Muscle layer of colon (tissue), 2 donors: ENCODE data around the gene BDKRB2.

Experiments
- H3K27ac ChIP-seq: one replicate; pipeline ENCODE4 v1.7.0; 2013; ENCODE audit warnings: low read depth, mild to moderate bottlenecking, low read length, moderate library complexity
- H3K27me3 ChIP-seq, 2 donors: one replicate each; pipeline ENCODE4 v1.7.0; 2013; ENCODE audit warnings: low read length in 2 of 2, mild to moderate bottlenecking in 2 of 2; ENCODE audit not compliant: insufficient read depth in 2 of 2, control insufficient read depth in 1 of 2
- H3K36me3 ChIP-seq: one replicate; pipeline ENCODE4 v1.7.0; 2013; ENCODE audit warnings: mild to moderate bottlenecking, low read length; ENCODE audit not compliant: insufficient read depth
- H3K4me1 ChIP-seq: one replicate; pipeline ENCODE4 v1.7.0; 2013; ENCODE audit warnings: mild to moderate bottlenecking, low read length; ENCODE audit not compliant: insufficient read depth
- H3K4me3 ChIP-seq, 2 donors: one replicate each; pipeline ENCODE4 v1.7.0; 2013; ENCODE audit warnings: low read length in 2 of 2, low read depth in 1 of 2, mild to moderate bottlenecking in 1 of 2, moderate library complexity in 1 of 2
- H3K9ac ChIP-seq: one replicate; pipeline ENCODE4 v1.7.0; 2013; ENCODE audit warnings: low read length
- H3K9me3 ChIP-seq: one replicate; pipeline ENCODE4 v1.7.0; 2013; ENCODE audit warnings: mild to moderate bottlenecking, low read length
- donor health status: abdominal sarcoma.
- donor health status: Adenocarcinoma of cecum.

The BDKRB2 gene

GRCh38 chr14:96178461-96179321 lies 25.9 kb upstream of the BDKRB2 start:
- Histone ChIP-seq H3K4me3 (no peak overlapping the region), H3K9me3 (no peaks in the 10 kb centered on the region), H3K27me3 (no peaks in the 10 kb centered on the region), H3K27ac (no peak overlapping the region), H3K4me1 (peaks cover 23% of the 10 kb centered on the region), H3K9ac (no peak overlapping the region), H3K36me3 (no peaks in the 10 kb centered on the region)

DNA sequence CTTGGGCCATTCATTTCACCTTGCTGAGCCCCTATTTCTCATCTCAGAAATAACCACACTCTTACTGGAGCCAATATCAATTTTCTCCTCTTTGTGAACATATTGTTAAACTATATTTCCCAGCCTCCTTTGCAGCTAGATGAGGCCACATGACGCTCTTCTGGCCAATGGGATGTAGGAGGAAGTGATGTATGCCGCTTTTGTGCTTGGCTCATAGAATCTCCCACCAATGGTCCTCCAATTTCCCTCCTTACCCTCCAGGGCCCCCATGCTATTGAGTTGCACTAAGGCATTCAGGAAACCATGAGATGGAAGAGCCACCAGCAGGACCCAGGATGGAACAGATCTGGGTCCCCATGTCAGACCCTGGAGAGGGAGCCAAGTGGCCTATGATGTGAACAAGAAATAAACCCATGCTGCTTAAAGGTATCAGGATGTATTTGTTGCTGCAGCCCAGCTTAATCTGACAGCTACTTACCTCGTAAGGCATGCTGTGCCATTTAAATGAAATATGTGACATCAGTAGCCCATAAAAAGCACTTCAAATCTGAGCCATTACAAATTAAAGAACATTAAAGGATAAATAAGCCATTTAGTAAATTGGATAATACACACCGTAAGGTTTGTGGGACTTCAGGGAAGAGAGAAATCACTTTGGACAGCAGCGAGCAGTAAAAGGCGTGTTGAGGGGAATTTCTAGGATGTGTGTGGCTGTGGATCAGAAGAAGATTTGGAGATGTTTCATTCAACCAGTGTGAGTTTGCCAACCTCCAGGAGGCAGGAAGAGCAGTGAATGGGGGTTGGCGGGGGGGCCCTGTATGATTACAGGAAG lies 24.4 kb upstream of the BDKRB2 start:
- Histone ChIP-seq H3K4me1 (peaks cover 23% of the 10 kb centered on the region), H3K9me3 (no peaks in the 10 kb centered on the region), H3K9ac (no peak overlapping the region), H3K27me3 (no peaks in the 10 kb centered on the region), H3K27ac (no peak overlapping the region), H3K4me3 (no peak overlapping the region), H3K36me3 (no peaks in the 10 kb centered on the region)

DNA sequence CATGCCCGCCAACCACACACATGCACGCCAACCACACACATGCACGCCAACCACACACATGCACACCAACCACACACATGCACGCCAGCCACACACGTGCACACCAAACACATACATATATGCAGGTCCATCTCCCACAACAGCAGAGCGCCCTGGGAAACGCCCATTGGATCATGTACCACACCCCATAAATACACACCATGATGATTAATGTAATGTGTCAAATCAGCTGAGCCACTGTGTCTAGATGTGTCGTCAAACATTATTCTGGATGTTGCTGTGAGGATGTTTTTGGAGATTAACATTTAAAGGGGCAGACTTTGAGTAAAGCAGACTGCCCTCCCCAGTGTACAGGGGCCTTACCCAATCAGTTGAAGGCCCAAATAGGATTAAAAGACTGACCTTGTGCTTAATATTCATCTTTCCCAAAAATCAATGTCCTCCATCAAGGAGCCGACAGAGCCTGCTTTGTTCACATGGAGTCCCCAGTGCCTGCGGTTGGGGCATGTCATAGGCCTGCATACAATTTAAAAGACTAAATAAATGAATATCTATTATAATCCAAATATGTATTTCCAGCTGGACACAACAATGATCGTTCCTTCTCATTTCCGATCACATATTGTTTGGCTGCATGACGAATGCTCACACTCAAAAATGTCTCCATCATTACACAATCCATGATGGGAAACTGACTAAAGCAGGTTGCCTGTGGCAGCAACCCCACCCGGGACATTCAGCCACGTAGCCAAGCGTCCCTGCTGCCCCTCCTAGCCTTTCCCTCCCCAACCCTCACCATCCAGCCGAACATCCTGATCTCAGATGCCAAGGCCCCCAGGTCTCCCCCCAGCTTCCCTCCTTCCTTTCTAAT lies 23.2 kb upstream of the BDKRB2 start:
- H3K36me3 ChIP-seq, result no peaks in the 10 kb centered on the region
- no peaks in the 10 kb centered on the region for H3K27me3 ChIP-seq
- H3K27ac ChIP-seq, result no peak overlapping the region
- H3K9ac ChIP-seq, result no peak overlapping the region
- H3K9me3 ChIP-seq, result no peaks in the 10 kb centered on the region
- peaks cover 23% of the 10 kb centered on the region for H3K4me1 ChIP-seq
- no peak overlapping the region for H3K4me3 ChIP-seq

GRCh38 chr14:96182546-96182945 lies 22.1 kb upstream of the BDKRB2 start:
- Histone ChIP-seq H3K27me3 (no peaks in the 10 kb centered on the region), H3K9ac (no peak overlapping the region), H3K4me3 (no peak overlapping the region), H3K36me3 (no peaks in the 10 kb centered on the region), H3K27ac (no peak overlapping the region), H3K4me1 (peaks cover 15% of the 10 kb centered on the region), H3K9me3 (no peaks in the 10 kb centered on the region)

DNA sequence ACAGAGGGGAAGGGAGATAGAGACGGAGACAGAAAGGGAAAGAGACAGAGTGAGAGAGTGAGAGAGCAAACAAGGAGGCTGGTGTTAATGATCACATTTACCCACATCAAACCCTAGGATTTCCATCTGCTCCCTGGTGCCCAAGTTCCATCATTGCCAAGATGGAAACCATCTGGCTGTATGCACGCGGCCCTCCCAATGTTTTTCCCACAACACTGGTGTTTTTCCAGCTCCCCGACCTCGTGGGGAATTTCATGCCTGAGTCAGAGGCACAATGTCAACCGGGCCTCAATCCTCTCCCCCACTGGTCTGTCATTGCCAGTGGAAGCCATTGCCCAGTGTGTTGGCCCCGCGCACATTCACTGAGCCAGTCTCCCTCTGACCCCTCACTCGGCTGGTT lies 19.9 kb upstream of the BDKRB2 start:
- H3K27ac ChIP-seq, result no peak overlapping the region

GRCh38 chr14:96187216-96188031 lies 17.2 kb upstream of the BDKRB2 start:
- no peaks in the 10 kb centered on the region for H3K27me3 ChIP-seq
- H3K36me3 ChIP-seq, result no peaks in the 10 kb centered on the region
- H3K4me3 ChIP-seq, result no peak overlapping the region
- no peaks in the 10 kb centered on the region for H3K9me3 ChIP-seq
- no peak overlapping the region for H3K27ac ChIP-seq
- H3K9ac ChIP-seq, result no peak overlapping the region
- H3K4me1 ChIP-seq, result no peaks in the 10 kb centered on the region

More for the DNA sequence above, 19.9 kb upstream of the BDKRB2 start:
- Histone ChIP-seq H3K4me3 (no peak overlapping the region), H3K9me3 (no peaks in the 10 kb centered on the region), H3K36me3 (no peaks in the 10 kb centered on the region), H3K9ac (no peak overlapping the region), H3K27me3 (no peaks in the 10 kb centered on the region), H3K4me1 (no peaks in the 10 kb centered on the region)

DNA sequence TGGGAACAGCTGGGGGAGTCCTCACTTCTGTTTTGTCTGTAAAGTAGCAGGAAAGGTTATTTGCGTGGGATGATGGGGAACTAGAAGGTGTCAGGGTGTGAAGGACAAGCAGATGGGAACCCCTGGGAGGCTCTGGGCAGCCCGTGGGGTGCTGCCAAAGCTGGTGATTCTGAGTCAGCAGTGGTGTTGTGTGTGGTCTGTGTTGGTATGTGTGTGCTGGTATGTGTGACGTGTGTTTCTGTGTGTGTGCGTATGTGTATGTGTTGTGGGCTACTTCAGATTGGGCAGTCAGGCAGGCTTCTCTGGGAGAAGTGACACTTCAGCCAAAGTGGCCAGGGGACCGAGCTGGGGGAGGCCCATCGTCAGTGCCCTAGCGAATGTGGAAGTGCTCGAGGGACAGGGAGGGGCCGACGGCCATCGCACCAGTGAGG lies 15.3 kb upstream of the BDKRB2 start:
- Histone ChIP-seq H3K36me3 (no peaks in the 10 kb centered on the region), H3K9ac (no peak overlapping the region), H3K27me3 (no peaks in the 10 kb centered on the region), H3K4me1 (no peaks in the 10 kb centered on the region), H3K4me3 (no peak overlapping the region), H3K27ac (no peak overlapping the region), H3K9me3 (no peaks in the 10 kb centered on the region)

- H3K4me3 ChIP-seq, result no peak overlapping the region
- H3K36me3 ChIP-seq, result no peaks in the 10 kb centered on the region
- no peaks in the 10 kb centered on the region for H3K4me1 ChIP-seq
- no peak overlapping the region for H3K27ac ChIP-seq
- no peaks in the 10 kb centered on the region for H3K9me3 ChIP-seq
- no peak overlapping the region for H3K9ac ChIP-seq
- no peaks in the 10 kb centered on the region for H3K27me3 ChIP-seq
These were observed 13.3 kb upstream of the BDKRB2 start for GRCh38 chr14:96191353-96191752.

GRCh38 chr14:96191841-96192462 lies 12.7 kb upstream of the BDKRB2 start:
- no peaks in the 10 kb centered on the region for H3K4me1 ChIP-seq
- H3K9me3 ChIP-seq, result no peaks in the 10 kb centered on the region
- no peak overlapping the region for H3K9ac ChIP-seq
- H3K36me3 ChIP-seq, result no peaks in the 10 kb centered on the region
- H3K27me3 ChIP-seq, result no peaks in the 10 kb centered on the region
- no peak overlapping the region for H3K4me3 ChIP-seq
- H3K27ac ChIP-seq, result no peak overlapping the region

GRCh38 chr14:96192975-96193805 lies 11.4 kb upstream of the BDKRB2 start:
- no peaks in the 10 kb centered on the region for H3K36me3 ChIP-seq
- H3K27me3 ChIP-seq, result no peaks in the 10 kb centered on the region
- no peaks in the 10 kb centered on the region for H3K9me3 ChIP-seq
- no peak overlapping the region for H3K9ac ChIP-seq
- H3K4me3 ChIP-seq, result no peak overlapping the region
- H3K4me1 ChIP-seq, result no peaks in the 10 kb centered on the region
- no peak overlapping the region for H3K27ac ChIP-seq
